Measurements from ENCODE around the gene ASB4.
"Not testable (repeated sequence)": the region's sequence is repeated elsewhere in the genome, so short reads cannot be mapped to it uniquely, and the experiment has no call there.

The ASB4 gene

GRCh38 chr7:95479992-95480624 is 5.6 kb upstream of the ASB4 start:
- DNase-seq: no peak

GRCh38 chr7:95481271-95482165 is 4.2 kb upstream of the ASB4 start:
- DNase-seq: no peak

DNA sequence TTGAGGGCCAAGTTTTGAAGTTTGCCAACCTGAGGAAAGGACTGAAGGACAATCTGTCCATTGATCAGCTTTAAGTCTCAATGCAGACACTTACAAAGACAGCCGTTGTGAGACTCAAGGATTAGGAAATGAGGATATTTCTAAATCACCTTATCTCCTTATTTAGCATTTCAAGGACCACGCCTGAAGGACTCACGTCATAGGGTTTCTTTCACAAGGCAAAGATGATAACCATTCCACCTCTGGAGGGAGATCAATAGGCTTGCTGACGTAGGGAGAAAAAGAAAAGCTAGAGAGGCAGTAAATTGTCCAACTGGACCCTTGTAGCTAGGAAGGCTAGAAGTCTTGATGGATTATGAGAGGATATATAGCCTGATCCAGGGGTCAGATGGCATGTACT is 3.3 kb upstream of the ASB4 start:
- DNase-seq: no peak

- no peak for DNase-seq
Observed at GRCh38 chr7:95490231-95490762, 4.6 kb downstream of the ASB4 start.

DNA sequence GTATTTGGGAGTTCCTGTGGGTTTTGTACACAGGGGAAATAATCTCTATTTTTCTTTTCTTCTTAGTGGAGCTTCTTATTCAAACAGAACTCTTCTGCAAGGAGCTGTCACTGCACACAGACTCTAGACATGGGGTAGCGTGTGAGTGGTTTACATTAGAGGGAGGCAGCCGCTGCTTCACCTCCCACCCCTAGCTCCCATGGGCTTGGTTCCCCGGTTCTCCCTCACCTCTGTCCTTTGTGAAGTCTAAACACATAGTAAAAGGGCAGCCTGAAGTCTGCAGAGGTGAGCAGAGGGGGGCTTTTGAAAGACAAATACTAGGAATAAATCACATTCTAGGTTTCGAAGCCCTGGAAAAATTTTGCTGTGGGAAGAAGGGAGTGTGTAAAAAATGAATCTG is 5.5 kb downstream of the ASB4 start:
- DNase-seq: no peak

DNA sequence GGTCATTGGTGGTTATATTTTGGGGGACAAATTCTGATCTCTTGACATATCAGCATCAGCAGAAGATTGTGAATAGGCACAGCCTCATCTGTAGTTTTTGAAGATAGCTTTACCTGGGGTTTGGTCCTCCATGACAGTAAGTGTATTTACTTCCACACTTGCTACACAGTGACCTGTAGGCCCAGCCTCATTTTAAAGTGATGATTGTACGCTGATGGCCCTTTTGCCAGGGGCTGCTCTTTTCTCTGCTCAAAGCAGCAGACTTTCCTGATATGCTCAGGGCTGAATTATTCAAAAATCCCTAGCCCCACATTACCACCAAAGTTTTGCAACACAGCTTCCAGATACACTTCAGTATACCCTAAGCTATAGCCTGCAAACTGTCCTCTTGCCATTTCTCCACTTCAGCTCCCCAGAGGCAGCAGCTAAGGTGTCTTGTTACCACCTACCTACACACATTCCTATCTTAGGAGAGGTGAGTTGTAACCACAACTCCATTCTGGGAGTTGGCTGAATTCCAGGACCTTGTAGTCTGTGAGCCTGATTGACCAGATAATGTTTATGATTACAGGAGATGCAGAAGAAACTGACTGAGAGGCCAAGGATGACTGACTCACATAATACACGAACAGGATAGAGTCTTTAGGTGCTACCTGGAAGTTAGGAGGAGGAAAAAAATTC is 6.0 kb downstream of the ASB4 start:
- no peak for DNase-seq

- no peak for DNase-seq
Observed at GRCh38 chr7:95493247-95493646, 7.5 kb downstream of the ASB4 start.

DNA sequence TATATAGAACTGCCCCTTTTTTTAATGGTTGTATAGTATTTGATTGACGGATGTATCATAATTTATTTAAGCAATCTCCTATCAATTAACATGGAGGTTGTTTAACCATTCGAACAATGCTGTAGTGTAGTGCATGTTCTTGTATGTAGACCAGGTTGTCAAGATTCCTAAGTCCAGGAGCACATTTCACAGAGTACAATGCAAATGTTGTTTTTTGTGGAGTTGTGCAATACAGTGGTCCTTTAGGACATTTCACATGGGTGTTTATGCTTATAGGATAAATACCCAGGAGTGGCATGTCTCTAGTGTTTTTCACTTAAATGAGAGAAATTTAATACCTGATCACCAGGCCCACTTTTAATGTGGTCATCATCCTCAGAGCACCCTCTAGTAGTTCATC is 8.1 kb downstream of the ASB4 start:
- no peak for DNase-seq

DNA sequence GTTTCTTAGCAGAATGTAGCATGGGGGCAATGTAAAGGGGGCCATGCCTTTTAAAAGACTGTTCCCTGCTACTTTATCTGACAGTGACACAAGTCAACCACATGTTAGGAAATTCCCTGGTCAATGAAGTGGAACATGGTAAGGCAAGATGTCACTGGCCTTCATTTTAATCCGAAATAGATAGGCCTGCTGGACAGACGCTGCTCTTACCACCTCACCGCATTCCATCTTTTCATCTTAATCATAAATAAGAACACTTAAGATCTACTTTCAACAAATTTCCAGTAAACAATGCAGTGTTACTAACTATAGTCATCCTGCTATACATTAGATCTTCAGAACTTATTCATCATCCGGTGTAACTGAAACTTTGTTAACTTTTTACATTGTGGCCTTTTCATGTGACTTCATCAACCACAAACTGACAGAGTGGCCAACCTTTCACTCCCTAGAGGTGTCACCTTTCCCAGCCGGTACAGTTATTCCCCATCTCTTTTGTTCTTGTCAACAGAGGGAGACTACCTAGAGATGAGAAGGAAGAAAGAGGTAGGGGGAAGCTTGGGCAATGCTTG is 15.6 kb downstream of the ASB4 start:
- DNase-seq: no peak

DNA sequence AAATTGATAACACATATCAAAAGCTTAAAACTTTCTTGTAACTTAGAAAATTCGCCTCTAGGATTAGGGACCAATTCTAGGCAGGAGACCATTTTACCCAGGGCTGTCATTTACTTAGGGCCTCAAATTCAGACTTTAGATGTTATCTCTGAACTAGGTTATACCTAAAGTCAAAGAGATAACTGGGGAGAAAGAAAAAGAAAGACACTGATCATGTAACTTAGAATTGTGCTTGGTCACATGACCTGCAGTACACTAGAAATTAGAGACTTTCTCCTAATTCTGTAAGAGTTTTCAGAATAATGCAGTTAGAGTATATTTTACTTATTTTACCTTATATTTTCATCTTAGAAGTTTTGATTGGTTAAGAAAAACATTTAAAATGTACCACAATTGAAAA is 16.7 kb downstream of the ASB4 start:
- DNase-seq: no peak

DNA sequence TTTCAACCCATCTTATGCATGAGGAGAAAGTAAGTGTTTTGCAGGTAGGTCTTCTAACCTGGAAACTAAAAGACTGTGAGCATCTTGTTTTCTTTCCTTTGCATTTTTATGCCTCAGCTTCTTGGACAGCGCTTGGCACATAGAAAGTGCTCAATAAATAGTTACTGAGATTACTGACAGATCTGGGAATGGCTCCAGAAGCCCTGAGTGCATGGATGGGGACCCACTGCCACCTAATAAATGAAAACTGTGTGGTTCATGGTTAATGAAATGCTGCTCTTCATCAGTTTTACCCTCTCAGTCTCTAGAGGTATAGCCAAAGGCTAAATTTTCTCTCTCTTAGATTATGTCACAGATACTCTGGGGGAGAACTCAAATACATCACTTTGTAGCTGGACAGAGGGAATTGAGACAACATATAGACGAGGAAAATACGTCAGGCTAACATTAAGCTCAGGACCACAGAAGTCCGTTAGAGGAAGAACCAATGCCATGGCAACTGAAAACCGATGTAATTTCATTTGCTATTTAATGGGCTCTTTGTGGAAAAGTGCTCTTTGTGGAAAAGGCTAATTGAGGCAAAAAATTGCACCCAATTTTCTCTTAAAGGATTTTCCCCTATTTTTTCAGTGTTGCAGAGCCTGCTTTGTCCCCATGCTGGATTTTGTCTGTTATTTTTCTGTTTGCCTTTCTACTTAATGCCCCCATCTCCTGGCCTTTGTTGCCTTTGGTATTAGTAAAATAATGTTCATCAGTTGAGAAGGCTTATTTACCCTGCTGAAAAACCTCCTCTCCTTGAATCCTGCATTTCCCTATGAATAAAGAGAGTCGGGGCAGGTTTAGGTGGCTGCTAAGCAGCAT is 17.8 kb downstream of the ASB4 start:
- no peak for DNase-seq

DNA sequence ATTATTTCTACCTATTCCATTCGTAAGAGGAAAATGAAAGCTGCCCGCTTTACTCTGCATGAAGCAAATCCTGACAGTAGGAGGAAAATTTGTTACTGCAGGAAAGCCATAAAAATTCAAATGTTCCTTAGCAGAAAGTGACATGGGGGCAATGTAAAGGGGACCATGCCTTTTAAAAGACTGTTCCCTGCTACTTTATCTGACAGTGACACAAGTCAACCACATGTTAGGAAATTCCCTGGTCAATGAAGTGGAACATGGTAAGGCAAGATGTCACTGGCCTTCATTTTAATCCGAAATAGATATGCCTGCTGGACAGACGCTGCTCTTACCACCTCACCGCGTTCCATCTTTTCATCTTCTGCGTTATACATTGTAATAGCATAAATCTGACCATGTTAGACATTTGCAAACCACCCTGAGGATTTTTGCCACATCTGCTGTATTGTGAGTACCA is 18.4 kb downstream of the ASB4 start:
- not testable (repeated sequence) for DNase-seq

DNA sequence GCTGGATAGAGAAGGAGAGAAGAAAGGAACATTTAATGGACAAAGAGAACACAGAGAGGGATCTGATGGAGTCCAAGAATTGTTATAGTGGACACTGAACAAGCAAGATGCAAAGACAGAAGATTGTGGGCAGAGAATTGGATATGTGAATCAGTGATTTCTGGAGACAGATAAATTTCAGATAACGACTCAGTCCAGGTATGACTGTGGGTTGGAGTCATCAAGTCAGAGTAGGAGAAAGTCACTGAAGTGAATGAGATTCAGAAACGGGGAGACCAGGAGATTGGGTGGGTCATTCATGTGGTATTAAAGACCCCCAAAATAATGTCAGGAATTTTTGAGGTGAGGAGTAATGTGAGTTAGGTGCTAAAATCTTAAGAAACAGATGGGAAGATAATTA is 23.0 kb downstream of the ASB4 start:
- DNase-seq: no peak

DNA sequence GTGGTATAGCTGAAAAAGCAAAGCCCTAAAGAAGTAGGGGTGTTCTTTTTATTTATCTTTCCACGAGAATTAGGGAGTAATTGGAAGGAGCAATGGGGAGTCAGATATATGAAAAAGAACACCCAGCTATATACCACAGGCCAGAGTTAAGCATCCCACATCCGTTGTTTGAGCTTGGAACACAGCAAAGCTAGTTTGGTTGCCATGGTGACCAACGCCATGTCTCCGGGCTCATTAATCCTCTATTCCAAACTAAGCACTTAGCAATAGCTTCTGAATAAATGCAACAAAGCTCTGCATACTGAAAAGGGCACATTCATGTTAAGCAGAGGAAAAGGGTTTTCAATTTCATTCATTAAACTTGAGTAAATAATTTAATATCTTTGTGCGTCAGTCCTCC is 23.5 kb downstream of the ASB4 start:
- DNase-seq: no peak

GRCh38 chr7:95511716-95512260 is 26.0 kb downstream of the ASB4 start:
- peak; percentile 11 to 77 for DNase-seq

DNA sequence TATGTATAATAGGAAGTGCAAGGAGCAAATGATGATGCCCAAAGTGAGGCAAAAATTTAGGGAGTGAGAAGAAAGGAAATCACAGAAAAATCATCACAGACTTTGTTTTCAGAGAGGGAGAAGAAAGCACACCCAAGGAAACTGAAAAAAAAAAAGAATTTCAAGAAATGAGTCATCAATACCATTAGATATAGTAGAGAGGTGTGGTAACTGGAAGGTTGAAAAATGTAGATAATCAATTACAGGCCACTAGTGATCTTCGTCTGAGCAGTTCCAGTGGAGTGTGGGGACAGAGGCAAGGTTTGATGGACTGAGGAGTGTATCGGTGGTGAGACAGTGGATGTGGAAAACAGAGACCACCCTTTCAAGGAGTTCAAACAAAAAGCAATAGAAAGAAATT is 31.7 kb downstream of the ASB4 start:
- no peak for DNase-seq

DNA sequence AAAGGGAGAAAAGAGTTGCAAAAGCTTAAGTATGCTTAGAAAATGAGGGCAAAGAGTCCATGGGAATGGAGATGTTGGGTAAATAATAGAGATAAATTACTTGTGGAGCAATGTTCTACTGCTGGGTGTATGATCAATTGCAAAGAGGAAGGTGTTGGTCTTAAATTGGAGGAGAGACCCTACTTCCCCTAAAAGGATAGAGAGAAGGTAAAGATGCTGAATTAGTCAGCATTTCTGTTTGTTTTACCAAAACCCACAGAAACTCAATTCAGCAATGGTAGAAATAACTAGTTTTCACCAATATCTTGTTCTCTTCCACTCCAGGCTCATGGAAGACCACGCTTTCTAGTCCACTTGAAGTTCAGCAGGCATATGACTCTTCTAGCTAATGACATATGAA is 32.1 kb downstream of the ASB4 start:
- DNase-seq: no peak

- no peak for DNase-seq
Observed at GRCh38 chr7:95520136-95520535, 34.4 kb downstream of the ASB4 start.

DNA sequence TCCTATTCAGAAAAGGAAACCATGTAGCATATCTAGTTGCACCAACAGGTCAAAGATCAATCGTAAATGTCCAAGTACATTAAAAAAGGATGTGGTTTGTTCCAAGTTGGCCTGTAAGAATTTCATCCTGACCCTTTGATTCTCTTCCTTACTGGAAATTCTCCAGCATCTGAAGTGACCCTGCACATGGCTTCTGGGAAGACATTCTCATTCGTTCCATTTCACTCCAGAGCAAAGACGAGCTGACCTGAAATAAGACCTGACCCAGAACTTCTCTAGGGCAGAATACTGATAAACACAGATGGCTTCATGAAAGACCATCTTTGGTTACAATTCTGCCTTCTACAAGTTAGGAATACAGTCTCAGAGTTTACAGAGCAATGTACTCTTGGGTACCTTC is 39.8 kb downstream of the ASB4 start:
- no peak for DNase-seq

DNA sequence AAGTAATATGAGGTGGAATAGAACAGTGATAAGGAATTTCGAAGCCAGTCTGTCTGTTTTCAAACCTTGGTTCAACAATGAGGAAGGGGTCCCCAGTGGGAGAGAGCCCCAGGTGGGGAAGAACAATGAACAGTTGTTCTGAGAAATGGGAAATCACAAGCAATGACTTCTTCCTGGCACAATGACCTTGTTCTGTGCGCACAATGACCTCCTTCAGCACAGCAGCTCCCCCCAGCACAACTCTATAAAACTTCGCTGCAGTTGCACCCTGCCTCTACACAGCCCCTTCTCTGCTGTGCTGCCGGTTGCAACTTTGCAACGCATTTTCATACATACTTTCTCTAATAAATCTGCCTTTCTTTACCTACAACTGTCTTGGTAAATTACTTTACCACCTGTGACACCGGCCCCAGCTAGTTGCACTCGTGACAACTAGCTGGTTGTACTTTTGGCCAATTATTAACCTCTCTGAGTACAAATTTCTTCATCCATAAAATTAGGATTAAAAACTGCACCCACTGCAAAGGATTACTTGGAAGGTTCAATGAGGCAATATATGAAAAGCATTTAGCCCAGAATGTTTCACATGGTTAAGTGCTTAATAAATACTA is 40.5 kb downstream of the ASB4 start:
- no peak for DNase-seq

GRCh38 chr7:95527033-95527775 is 41.5 kb downstream of the ASB4 start:
- DNase-seq: peak in 1 of 2 donors; percentile 32
